T-helper 22 cell (primary cell): ENCODE results near the gene GYG2.
"Not testable (repeated sequence)": the region's sequence is repeated elsewhere in the genome, so short reads cannot be mapped to it uniquely, and the experiment has no call there.

Source experiments
- DNase-seq: peaks from one replicate; pipeline ENCODE4 v3.0.0-alpha.2; 2020; ENCODE audit warnings: low read depth

The GYG2 gene

DNA sequence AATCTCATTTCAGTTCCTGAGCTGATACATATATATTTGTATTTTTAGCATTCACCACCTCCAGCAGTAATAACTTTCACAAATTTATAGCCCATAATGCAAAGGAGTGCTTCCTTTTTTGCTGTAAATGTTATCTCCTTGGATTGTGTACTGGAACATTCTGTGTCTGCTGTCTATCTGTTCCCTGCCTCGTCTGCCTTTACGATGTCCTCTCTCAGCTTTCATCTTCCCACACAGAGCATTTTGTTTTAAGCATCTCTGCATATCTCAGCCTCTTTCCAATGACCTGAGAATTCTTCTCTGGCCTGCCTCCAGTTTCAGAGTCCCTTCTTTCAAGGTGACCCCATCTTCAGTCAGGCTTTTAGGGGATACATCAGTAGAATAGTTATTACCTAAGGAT is 43.1 kb downstream of the GYG2 start:
- DNase-seq, result no peak

DNA sequence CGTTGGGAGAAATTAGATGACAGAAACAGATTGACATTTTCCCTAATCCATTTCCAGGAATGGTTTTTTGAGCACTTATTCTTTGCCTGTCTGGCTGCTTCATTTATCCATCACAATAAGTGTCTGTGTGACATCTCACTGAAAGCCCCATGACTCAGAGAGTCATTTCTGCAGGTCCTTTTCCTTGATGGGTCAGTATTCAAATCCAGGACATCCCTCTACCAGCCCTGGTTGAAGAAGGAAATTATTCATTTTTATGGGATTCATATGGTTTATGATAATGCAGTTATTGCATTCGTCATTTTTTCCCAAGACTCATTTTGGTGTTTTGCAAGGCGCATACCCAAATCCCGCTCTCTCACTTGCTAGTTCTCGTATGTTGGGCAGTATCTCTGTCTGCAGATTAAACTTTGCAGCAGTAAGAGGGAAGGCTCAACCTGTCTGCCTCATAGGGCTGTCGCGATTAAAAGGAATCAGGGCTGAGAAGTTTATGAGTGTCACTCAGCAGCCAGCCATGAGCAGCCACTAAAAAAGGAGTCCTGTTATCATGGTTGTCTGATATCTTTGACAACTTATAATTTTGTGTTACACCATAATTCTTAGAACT is 44.0 kb downstream of the GYG2 start:
- no peak for DNase-seq

DNA sequence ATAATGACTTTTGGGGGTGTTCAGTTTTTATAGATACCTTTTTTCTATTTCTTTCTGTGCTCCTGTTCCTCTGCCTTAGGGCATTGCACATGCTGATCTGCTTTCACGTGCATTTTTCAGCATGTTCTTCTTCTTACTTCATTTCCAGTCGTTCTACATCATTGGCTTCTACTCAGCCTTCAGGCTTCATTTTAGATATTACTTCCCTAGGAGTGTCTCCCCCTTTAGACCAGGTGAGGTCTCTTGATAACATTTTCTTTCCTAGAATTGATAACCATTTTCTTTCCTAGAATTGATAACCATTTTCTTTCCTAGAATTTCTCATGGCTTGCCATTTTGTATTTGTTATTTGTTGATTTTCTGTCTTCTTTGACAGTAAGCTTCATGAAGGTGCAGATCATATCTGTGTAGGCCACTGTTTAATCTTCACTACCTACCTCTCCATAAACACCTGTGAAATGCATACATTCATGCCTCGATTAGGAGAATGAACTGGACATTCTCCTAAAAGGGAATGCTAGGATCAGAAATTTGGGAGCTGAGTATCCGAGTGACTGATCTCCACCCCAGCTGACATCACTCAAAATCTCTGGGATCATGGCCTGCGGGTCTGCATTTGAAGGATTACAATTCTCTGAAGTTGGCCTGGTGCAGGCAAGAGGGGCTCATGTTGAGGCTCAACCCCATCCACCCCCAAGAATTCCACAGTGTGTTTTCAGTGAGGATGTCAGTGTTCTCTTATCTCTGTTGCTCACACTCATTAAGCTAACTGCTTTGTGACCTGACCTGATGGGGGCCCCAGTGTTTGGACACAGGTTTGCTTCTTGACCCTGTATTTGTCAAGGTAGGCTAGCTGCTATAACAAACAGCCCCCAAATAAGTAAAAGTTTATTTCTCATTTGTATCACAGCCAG is 45.7 kb downstream of the GYG2 start:
- no peak for DNase-seq

DNA sequence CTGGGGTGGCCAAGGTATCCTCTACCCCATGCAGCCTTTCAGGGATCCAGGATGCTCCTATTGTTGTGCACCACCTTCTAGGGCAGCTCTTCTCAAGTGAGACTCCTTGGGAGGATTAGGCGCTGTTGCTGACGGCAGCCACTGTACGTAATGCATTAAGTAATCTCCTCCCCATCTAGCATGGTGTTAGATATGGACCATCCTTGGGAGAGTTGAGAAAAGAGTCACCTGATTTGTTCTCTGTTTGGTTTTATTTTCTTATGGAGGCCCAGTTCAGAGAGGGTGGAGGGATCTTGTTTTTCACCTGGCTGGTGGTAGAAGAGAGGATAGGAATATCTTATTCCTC is 46.4 kb downstream of the GYG2 start:
- no peak for DNase-seq

DNA sequence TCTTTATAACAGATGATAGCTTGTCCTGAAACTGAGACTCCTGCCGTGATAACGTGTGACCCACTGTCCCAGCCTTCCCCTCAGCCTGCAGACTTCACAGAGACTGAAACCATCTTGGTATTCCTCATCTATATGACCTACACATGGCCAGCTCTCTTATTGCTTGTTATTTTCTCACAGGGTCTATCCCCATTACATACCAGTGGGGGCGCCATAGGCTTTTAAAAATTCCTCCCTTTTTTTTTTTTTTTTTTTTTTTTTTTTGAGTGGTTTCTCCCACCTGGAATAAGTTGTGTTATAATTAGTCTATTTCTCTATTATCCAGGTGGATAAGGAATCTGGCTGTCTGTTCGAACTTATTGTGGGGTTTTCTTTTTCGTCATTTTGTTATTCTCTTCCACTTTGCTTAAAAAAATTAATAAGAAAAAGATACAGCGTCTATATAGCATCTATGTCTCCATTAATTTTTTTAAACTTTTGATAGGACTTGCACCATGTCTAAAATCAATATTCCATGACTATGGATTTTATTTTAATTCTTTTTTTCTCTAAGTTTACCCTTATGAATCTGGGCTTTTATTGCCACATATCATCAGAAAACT is 47.2 kb downstream of the GYG2 start:
- no peak for DNase-seq

DNA sequence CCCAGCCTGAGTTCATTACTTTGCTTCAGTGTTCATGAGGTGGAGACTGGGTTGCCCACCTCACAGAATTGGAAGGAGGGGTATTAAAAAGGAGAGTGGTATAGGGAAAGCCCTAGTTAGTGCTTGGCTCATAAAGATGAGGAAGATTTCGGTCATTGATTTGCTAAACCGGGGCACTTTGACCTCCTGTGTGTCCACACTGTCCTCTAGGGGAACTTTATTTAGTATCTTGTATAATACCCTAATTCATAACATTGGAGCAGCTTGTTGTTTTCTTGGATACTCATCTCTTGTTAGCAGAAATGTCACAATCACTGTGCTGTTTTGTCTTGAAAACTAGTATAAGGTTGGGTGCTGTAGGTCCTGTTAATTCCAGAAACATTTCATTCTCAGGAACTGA is 49.8 kb downstream of the GYG2 start:
- DNase-seq, result no peak

DNA sequence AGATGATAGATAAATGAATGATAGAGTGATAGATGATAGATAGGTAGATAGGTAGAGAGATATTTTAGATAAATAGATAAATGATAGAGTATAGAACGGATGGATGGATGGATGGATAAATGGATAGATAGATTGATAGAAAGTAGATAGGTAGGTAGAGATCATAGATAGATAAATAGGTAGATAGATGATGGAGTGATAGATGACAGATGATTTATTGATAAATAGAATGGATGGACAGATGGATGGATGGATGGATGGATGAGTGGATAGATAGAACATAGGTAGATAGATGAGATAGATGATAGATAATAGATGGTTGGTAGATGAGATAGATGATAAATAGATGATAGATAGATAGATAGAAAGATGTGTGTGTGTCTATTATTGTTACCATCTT is 50.9 kb downstream of the GYG2 start:
- DNase-seq, result no peak

DNA sequence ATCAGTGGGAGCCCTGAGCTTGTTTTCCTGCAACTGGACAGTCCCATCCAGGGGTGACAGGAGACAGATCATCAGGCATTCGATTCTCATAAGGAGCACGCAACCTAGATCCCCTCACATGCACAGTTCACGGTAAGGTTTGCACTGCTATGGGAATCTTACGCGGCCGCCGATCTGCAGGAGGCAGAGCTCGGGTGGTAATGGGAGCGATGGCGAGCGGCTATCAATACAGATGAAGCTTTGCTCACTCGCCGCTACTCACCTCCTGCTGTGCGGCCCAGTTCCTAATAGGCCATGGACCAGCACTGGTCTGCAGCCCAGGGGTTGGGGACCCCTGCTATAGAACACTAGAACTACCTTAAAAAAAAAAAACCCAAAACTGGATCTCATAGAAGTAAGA is 55.0 kb downstream of the GYG2 start:
- DNase-seq, result no peak

DNA sequence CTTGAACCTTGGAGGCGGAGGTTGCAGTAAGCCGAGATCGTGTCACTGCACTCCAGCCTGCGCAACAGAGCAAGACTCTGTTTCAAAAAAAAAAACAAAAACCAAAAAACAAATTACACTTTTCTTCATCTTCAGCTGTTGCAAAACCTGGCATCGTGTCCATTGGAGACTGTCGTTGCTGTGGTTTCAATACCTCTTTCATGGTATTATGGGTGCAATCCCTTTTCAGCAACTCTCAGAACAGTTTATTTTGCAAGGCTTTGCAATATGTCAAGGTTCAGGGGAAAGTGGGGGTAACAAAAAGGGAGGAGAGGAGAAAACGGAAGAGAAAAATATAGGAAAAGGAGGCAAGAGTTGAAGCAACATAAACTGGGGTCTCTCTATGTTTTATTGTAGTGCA is 59.6 kb downstream of the GYG2 start:
- no peak for DNase-seq

DNA sequence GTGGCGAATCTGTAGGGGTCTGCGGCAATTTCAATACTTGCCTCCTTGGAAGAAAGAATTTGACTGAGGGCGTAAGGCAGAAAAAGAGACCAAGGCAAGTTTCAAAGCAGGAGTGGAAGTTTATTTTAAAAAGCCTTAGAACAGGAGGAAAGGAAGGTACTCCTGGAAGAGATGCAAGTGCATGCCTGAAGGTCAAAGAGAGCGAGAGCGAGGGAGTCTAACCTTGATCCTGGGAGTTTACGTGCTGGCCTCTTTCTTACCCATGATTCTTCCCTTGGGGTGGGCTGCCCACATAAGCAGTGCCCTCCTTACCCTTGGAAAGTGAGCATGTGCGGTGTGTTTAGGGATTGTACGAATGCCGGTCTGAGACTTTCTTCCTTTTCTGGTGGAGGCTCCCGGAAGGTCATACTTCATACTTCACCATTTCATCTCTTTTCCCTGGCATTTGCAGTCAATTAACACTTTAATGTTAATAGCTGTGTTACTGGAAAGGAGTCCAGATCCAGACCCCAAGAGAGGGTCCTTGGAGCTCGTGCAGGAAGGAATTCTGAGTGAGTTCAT is 60.4 kb downstream of the GYG2 start:
- DNase-seq, result no peak

DNA sequence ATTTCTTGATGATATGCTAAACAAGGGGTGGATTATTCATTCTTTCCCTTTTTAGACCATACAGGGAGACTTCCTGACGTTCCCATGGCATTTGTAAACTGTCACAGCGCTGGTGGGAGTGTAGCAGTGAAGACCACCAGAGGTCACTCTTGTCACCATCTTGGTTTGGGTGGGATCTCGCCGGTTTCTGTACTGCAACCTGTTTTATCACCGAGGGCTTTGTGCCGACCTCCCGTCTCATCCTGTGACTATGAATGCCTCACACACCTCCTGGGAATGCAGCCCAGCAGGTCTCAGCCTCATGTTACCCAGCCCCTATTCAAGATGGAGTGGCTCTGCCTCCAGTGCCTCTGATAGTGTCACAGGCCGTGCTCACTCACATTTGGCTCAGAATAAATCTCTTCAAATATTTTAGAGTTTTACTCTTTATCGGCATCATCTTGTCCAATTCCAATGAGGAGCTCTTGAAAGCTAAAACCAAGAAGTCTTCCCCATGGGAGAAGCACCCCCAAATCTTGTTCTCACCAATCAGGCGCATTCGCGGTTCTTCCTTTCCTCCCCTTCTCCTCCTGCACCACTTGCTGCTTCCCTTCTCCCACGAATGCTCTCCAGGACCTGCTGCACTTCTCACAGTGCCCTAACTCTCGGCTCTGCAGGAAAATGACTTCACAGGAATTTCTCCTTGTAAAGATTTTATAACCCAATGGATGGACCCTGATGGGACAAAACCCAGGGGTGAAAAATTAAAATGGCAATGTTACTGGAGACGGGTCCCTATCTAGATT is 61.2 kb downstream of the GYG2 start:
- not testable (repeated sequence) for DNase-seq

DNA sequence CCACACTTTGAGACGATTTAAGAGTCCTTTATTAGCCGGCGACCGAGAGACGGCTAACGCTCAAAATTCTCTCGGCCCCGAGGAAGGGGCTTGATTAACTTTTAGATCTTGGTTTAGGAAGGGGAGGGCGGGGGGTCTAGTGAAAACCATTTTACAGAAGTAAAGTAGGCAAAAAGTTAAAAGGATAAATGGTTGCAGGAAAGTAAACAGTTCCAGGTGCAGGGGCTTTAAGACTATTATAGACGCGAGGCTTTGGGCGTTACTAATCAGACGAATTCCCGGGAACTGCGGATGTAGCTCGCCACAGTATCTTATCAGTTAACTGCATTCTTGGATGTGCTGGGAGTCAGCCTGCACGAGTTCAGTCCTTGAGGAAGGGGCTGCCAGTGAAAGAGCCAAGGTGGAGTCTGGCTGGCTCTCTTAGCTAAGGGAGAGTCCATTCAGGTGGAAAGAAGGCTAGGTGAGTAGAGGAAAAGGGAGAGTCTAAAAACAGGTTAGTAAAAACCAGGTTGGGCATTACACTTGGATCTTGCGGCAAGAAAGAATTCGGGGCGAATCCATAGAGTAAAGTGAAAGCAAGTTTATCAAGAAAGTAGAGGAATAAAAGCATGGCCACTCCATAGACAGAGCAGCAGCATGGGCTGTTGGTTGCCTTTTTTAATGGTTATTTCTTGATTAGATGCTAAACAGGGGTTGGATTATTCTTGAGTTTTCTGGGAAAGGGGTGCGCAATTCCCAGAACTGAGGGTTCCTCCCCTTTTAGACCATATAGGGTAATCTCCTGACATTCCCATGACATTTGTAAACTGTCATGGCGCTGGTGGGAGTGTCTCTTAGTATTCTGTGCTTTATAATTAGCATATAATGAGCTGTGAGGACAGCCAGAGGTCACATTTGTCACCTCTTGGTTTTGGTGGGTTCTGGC is 62.1 kb downstream of the GYG2 start:
- not testable (repeated sequence) for DNase-seq

DNA sequence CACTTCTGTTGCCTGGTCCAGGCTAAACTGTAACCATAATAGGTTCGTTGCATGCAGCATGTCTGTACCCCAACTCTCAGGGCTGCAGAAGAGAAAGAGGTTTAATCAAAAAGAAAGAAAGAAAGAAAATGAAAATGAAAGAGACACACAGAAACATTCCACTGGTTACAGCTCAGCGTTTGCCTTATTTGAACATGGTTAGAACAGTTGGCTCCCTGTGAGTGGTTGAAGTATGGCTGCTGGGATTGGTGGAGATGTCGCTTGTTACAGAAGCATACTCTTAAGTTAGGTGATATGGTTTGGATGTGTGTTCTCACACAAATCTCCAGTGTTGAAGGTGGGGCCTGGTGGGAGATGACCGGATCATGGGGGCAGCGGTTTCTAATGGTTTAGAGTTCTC is 64.1 kb downstream of the GYG2 start:
- no peak for DNase-seq

DNA sequence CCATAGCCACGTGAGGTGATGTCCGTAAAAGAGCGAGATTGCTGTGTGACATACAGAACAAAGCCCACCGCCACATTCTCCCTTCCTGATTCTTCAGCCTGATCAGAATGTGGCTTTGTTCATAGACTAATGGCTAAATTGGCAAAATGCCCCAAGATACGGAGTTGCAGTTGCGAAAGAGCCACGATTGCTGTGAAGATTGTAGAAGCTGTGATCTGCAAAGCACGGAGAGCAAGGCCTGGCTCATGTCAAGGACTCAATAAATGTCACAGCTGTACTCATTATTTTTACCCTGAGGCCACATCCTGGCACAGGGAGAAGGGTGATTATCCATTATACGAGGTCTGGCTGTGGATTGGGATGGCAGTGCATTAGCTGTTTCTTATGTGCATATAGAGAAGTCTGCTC is 66.2 kb downstream of the GYG2 start:
- DNase-seq, result no peak

DNA sequence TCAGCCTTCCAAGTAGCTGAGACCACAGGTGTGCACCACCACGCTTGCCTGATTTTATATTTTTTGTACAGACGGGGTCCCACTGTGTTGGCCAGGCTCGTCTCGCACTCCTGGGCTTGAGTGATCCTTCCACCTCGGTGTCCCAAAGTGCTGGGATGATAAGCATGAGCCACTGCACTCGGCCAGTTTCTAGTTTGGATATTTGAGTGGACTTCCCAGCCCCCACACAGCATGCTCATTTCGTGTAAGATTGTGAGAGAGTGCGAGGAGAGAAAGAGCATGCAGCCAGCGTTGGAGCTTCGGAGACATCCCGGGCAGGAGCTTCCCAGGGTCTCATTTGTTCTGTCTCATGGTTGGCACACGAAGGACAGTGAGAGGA is 68.6 kb downstream of the GYG2 start:
- DNase-seq, result no peak

DNA sequence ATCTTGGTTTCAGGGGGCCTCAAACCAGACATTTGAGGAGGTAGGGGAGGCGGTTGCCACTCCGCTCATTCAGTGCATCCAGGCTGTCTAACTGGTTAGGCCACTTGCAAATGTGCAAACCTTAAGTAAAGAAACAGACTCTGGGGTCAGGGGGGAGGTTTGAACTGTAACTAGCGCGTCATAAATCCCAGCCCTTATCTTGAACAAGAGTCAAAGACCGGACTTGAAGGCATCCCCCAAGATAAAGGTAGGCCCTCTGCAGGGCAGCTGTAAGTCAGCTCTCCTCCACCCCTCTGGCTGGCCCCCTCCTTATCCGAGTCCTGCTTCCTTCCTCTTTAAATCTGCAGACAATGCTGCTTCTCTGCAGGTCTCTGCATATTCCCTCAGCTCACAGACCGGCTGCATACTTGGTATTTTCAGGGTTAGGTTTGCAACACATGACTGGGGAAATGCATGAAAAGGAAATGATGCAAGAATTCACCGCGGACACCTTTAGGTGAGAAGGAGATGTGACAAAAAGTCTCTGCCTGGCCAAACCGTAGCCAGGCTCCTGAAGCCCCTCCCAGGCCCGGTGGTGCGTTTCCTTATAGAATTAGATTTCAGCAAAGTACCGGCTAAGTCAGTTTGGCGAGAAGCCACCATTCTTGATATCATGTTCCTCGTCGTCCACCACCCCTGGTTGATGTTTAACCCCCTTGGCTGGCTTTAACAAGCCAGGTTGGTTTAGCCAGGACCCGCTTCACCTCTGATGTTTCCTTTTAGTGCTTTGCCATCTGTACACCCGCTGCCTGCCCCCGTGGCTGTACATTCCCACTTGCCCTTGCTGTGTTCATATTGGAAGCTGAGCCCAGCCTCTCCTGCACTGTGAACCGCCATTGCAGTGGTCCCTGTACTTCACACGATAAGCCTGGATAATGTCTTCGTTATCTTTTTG is 69.2 kb downstream of the GYG2 start:
- not testable (repeated sequence) for DNase-seq

DNA sequence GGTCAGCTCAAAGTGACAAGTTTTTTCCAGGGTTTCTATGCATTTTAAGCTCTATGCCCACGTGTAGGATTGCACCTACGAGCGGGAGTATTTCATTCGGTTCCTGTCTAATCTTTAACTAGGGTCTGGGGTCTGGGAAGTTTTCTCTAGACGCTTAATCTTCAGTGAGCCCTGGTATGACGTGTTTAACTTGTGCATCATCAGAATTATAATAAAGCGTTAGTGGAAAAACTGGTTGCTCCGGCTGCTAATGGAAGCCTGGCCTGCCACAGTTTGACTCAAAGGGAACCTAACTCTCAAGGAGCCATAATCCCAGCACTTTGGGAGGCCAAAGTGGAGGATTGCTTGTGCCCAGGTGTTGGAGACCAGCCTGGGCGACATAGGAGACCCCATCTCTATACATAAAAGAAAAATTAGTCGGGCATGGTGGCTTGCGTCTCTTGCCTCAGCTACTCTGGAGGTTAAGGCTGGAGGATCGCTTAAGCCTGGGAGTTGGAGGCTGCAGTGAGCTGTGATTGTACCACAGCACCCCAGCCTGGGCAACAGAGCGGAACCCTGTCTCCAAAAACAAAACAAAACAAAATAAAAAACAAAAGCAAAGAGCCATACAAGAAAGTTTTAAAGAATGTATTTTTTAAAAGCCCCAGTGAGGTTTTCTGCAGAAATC is 70.2 kb downstream of the GYG2 start:
- DNase-seq, result no peak

DNA sequence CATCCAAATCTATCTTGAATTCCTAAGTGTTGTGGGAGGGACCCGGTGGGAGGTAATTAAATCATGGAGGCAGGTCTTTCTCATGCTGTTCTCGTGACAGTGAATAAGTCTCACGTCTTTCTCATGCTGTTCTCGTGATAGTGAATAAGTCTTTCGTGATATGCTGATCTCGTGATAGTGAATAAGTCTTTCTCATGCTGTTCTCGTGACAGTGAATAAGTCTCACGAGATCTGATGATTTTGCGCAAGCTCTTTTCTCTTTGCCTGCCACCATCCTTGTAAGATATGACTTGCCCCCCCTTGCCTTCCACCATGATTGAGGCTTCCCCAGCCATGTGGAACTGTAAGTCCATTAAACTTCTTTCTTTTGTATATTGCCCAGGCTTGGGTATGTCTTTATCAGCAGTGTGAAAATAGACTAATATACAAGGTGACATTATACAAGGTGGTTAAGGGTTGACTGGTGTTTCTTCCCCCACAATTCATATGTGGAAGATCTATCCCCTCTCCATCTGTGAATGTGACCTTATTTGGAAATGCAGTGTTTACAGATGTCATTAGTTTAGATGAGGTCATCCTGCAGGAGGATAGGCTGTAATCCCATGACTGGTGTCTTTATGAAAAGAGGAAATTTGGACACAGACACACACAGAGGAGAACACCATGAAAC is 72.8 kb downstream of the GYG2 start:
- no peak for DNase-seq

DNA sequence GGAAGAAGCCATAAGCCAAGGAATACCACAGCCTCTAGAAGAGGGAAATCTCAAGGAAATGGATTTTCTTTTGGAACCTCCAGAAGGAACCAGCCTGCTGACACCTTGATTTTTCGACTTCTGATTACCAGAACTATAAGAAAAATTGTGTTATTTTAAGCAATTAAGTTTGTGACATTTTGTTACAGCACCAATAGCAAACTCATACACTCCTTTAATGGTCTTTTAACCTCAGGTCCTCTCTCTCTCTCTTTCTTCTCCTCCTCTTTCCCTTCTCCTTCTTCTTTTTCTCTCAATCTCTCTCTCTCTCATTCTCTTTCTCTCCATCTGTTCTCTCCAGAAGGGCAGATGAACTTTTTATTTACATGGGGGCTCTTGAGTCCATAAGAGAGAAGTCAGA is 74.1 kb downstream of the GYG2 start:
- no peak for DNase-seq
